Measurements from ENCODE around the gene TIAM2. TPM values are rescaled to one million over a fixed set of nuclear protein-coding genes. Genes with fewer than 3 reads are reported as not detected.

The TIAM2 gene
- total and polyA plus RNA-seq, 8 donors, result 2.0 to 9.2 (median 3.4) TPM

DNA sequence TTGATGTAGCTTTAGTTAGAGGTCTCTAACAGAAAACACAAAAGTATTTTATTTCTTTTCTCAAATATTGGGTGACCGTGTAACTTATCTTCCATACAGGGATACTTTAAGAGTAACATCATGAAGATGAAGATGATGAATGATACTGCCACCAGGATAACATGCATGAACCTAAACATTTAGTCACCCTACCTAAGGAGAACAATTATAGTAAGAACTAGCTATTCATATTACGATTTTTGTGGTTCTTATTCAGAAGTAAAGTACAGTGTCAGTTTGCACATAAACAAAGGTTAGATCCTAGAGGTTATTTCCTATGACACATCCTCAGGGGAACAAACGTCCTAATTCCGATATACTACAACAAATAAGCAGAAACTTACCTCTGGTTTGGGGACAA is 289.7 kb downstream of the TIAM2 start:
- 83 to 89% methylated on average over 4 of the region's 4 CpGs for WGBS, 2 donors
- TF ChIP-seq, protein P1, sequence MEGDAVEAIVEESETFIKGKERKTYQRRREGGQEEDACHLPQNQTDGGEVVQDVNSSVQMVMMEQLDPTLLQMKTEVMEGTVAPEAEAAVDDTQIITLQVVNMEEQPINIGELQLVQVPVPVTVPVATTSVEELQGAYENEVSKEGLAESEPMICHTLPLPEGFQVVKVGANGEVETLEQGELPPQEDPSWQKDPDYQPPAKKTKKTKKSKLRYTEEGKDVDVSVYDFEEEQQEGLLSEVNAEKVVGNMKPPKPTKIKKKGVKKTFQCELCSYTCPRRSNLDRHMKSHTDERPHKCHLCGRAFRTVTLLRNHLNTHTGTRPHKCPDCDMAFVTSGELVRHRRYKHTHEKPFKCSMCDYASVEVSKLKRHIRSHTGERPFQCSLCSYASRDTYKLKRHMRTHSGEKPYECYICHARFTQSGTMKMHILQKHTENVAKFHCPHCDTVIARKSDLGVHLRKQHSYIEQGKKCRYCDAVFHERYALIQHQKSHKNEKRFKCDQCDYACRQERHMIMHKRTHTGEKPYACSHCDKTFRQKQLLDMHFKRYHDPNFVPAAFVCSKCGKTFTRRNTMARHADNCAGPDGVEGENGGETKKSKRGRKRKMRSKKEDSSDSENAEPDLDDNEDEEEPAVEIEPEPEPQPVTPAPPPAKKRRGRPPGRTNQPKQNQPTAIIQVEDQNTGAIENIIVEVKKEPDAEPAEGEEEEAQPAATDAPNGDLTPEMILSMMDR (IDR thresholded peaks at IDR 0.05), result no peak
- FAIRE-seq (no peak), DNase-seq (no peak), ATAC-seq (no peak)
- Histone ChIP-seq H3K4me1 (no peaks in the 10 kb centered on the region), H3K27ac (no peak overlapping the region), H3K27me3 (no peaks in the 10 kb centered on the region), H3K4me3 (no peak overlapping the region), H3K9me3 (no peaks in the 10 kb centered on the region), H3K36me3 (peaks cover 0 to 12% (median 0%) of the 10 kb centered on the region in 3 donors)
- intact Hi-C loops (cut with DNase I), result no loop called here

DNA sequence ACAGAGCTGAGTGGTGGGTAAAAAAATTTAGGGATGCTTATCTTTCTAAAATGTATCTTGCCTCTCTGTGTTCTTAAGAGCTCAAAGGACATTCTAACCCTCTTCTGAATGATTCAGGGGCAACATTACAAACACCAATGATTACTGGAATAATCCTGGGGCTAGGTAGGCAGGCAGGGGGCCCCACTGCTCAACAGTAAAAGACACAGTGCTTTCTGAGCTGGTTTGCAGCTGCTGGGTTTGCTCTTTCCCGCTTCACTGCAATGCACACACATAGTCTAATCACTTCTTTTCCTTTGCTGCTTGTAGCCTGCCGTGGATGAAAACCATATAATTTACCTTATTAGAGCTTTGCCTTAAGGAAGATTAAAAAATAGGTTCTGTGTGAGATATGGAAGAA is 292.6 kb downstream of the TIAM2 start:
- 77 to 82% methylated on average over 2 of the region's 2 CpGs for WGBS, 2 donors
- Histone ChIP-seq H3K36me3 (peaks cover 0 to 12% (median 0%) of the 10 kb centered on the region in 3 donors), H3K27me3 (no peaks in the 10 kb centered on the region), H3K4me3 (no peak overlapping the region), H3K9me3 (no peaks in the 10 kb centered on the region), H3K4me1 (no peaks in the 10 kb centered on the region), H3K27ac (no peak overlapping the region)
- intact Hi-C loops (cut with DNase I), result no loop called here
- ATAC-seq, result no peak
- no peak for DNase-seq
- no peak for FAIRE-seq
- TF ChIP-seq, protein P1 (IDR thresholded peaks at IDR 0.05), result no peak

DNA sequence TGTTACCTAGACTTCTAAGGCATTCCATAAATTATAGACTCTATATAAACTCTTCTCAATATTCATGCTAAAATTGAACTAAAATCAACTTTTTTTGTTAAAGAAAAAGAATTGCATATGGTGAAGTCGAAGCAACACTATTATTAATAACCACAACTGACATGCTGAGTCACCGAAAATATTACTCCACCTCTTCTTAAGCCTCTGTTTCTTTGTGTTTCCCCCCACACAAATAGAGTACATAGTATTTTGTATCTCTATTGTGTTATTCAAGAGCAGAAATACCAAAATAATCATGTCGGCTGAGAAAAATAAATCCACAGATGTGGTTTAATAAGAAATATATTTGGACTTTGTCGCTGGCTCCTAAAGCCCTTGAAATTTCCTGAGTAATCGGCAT is 295.4 kb downstream of the TIAM2 start:
- Histone ChIP-seq H3K27me3 (no peaks in the 10 kb centered on the region), H3K4me1 (no peaks in the 10 kb centered on the region), H3K9me3 (no peaks in the 10 kb centered on the region), H3K27ac (no peak overlapping the region), H3K4me3 (no peak overlapping the region), H3K36me3 (no peaks in the 10 kb centered on the region)
- 95 to 97% methylated on average over 5 of the region's 5 CpGs for WGBS, 2 donors
- DNase-seq (no peak), FAIRE-seq (no peak), ATAC-seq (no peak)
- intact Hi-C loops (cut with DNase I), result no loop called here
- TF ChIP-seq, protein P1 (IDR thresholded peaks at IDR 0.05), result no peak

DNA sequence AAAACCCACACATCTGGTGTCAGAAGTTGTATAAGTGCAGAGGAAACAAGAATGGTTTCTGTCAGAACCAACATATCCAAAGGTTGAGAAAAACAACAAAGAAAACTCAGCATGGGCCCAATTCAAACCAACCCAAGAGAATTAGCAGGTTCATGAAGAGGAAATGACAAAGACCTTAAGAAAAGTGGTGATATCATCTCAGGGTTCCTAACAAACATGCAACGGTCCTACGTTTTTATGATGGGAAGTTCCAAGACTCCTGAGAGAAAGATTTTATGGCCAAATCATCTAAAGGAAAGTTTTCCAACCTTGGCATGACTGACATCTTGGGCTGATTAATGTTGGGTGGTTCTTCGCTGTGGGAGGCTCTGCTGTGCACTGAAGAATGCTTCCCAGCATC is 296.2 kb downstream of the TIAM2 start:
- TF ChIP-seq, protein P1 (IDR thresholded peaks at IDR 0.05), result no peak
- DNase-seq (no peak), FAIRE-seq (no peak), ATAC-seq (no peak)
- no peaks in the 10 kb centered on the region for H3K9me3 ChIP-seq
- no peaks in the 10 kb centered on the region for H3K27me3 ChIP-seq
- H3K4me3 ChIP-seq, result no peak overlapping the region
- intact Hi-C loops (cut with DNase I), result no loop called here
- no peaks in the 10 kb centered on the region for H3K4me1 ChIP-seq
- no peaks in the 10 kb centered on the region for H3K36me3 ChIP-seq
- H3K27ac ChIP-seq, result no peak overlapping the region
- whole genome bisulfite sequencing, 2 donors, result 86 to 90% methylated on average over 3 of the region's 3 CpGs

DNA sequence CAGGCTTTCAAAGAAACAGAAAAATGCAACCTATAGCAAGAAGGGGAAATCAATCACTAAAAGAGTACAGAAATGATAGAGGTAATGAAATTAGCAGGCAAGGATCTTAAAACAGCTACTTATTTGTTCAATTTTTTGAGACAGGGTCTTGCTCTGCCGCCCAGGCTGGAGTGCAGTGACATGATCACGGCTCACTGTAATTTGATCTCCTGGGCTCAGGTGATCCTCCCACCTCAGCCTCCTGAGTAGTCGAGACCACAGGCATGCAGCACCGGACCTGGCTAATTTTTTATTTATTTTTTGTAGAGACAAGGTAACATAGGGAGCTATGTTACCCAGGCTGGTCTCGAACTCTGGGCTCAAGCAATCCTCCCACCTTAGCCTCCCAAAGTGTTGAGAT is 297.6 kb downstream of the TIAM2 start:
- DNase-seq (no peak), ATAC-seq (no peak), FAIRE-seq (no peak)
- 75 to 78% methylated on average over 5 of the region's 5 CpGs for WGBS, 2 donors
- Histone ChIP-seq H3K9me3 (no peaks in the 10 kb centered on the region), H3K4me1 (no peaks in the 10 kb centered on the region), H3K4me3 (no peak overlapping the region), H3K27me3 (no peaks in the 10 kb centered on the region), H3K36me3 (peaks cover 0 to 2% (median 0%) of the 10 kb centered on the region in 3 donors), H3K27ac (no peak overlapping the region)
- TF ChIP-seq, protein P1 (IDR thresholded peaks at IDR 0.05), result no peak
- intact Hi-C loops (cut with DNase I), result no loop called here

Data from pancreas (tissue), 10 donors.